OCI-LY1 (cell line): Measurements from ENCODE around the gene COL15A1.

ENCODE experiments used
- EZH2 ChIP-seq: fragments of 200-600 bp; sonication (generic), shearing (Covaris generic); IDR thresholded peaks from 2 replicates; pipeline ENCODE4 v1.8.0; 2017; ENCODE audit warnings: borderline replicate concordance, mixed run types, mild to moderate bottlenecking, antibody characterized with exemption, low read length, moderate library complexity, mixed read lengths
- TF ChIP-seq, protein P1 (sequence below): fragments of 200-600 bp; sonication (generic), shearing (Covaris generic); IDR thresholded peaks from 2 replicates; pipeline ENCODE4 v1.5.1; 2017; ENCODE audit warnings: mild to moderate bottlenecking, antibody characterized with exemption, low read length, moderate library complexity, mixed read lengths

DNA sequence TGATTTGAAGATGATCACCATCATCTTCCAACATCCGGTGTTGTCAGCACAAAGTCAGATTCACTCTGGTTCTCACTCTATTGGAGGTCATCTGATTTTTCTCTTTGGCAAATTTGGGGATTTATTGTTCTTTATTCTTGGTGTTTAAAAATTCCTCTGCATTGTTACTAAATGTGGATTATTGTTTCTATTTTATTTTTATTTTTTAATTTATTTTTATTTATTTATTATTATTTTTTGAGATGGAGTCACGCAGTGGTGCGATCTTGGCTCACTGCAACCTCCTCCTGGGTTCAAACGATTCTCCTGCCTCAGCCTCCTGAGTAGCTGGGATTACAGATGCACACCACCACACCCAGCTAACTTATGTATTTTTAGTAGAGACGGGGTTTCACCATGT lies 88.3 kb downstream of the COL15A1 start:
- TF ChIP-seq, protein P1, sequence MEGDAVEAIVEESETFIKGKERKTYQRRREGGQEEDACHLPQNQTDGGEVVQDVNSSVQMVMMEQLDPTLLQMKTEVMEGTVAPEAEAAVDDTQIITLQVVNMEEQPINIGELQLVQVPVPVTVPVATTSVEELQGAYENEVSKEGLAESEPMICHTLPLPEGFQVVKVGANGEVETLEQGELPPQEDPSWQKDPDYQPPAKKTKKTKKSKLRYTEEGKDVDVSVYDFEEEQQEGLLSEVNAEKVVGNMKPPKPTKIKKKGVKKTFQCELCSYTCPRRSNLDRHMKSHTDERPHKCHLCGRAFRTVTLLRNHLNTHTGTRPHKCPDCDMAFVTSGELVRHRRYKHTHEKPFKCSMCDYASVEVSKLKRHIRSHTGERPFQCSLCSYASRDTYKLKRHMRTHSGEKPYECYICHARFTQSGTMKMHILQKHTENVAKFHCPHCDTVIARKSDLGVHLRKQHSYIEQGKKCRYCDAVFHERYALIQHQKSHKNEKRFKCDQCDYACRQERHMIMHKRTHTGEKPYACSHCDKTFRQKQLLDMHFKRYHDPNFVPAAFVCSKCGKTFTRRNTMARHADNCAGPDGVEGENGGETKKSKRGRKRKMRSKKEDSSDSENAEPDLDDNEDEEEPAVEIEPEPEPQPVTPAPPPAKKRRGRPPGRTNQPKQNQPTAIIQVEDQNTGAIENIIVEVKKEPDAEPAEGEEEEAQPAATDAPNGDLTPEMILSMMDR, result no peak
- no peak for TF ChIP-seq EZH2
